Motor neuron (in vitro differentiated cells): ENCODE data around the gene TASP1. TPM values are rescaled to one million over a fixed set of nuclear protein-coding genes. Genes with fewer than 3 reads are reported as not detected.
"Not testable (repeated sequence)": the region's sequence is repeated elsewhere in the genome, so short reads cannot be mapped to it uniquely, and the experiment has no call there.

ENCODE experiments used
- ATAC-seq, 8 experiments: fragments of 200-7000 bp; cut with Tn5 transposase; replicated peaks in 6 of 8; 2 replicates each; pipeline ENCODE4 v1.8.0; 2021; ENCODE audit warnings: mild to moderate bottlenecking in 8 of 8, moderate library complexity in 8 of 8
- H3K27ac ChIP-seq, 2 donors: fragments of 250-450 bp; sonication (Bioruptor Pico); 2 replicates each; pipeline ENCODE4 v1.9.0; 2021; ENCODE audit warnings: antibody characterized with exemption in 2 of 2, mild to moderate bottlenecking in 2 of 2, moderate library complexity in 1 of 2
- H3K4me1 ChIP-seq, 2 donors: fragments of 250-450 bp; sonication (Bioruptor Pico); replicated peaks in 1 of 2; 2 replicates each; pipeline ENCODE4 v1.6.1; 2021; ENCODE audit warnings: antibody characterized with exemption in 2 of 2, mild to moderate bottlenecking in 2 of 2, moderate library complexity in 1 of 2
- H3K4me3 ChIP-seq, 5 donors: fragments of 250-450 bp; sonication (Bioruptor Pico); 2 replicates each; pipeline ENCODE4 v1.9.0; 2021; ENCODE audit warnings: antibody characterized with exemption in 5 of 5, mild to moderate bottlenecking in 5 of 5, moderate library complexity in 4 of 5
- WGBS, 10 experiments: fragments of 450-650 bp; shearing (Covaris generic); methylation state at CpG; one replicate each; pipeline ENCODE4 v1.0.0; 2022; 5-methylcytosine and 5-hydroxymethylcytosine counted together
- in situ Hi-C, 9 experiments: fragments of 400-800 bp; cut with MboI; loops; one replicate each; pipeline ENCODE4 v1.15.0; 2021; ENCODE audit warnings: low sequenced_read_pairs in 9 of 9, low pct_unique_long_range_greater_than_20kb in 2 of 9; ENCODE audit not compliant: unreplicated experiment in 9 of 9
- total RNA-seq, 8 experiments: library from RNA; unstranded; fragments of 300-600 nt; gene quantifications; 2 replicates each; pipeline versions ENCODE4 v1.2.3 to v1.2.4, GENCODE V29; 2022

Gene TASP1
- total RNA-seq, 8 experiments from 2014 or later: 8.7 to 17.4 (median 13.8) TPM

- H3K4me3 ChIP-seq, H3K27ac ChIP-seq, in situ Hi-C loops, H3K4me1 ChIP-seq: not testable (repeated sequence)
- WGBS, 10 experiments: 23 to 100% (median 80%) methylated on average over 1 to 3 of the region's 3 CpGs; no CpG with 5 or more reads in 3 of the 10 experiments
- peak in 6 of 8 experiments; percentile 25 to 86 (median 51) for ATAC-seq
These were observed 11.2 kb downstream of the TASP1 start for GRCh38 chr20:13627525-13627924.

DNA sequence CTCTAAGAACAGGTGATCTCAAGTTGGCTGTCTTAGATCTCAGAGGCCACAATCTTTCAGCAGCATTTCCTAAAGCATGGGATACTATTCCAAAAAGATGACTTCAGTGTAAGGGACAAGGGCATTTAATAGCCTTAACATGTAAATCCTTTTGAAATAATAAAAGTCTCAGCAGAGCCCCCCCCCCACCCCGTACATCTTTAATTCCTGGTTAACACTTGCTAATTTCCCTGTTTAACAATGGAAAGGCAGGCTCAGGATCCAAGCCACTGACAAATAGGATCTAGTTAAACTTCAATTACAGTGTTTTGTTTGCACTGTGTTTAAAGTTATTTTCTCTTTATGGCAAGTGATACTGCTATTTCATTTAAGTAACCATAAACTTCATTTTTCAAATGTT, 12.0 kb downstream of the TASP1 start:
- H3K4me3 ChIP-seq: no peak overlapping the region
- no peaks in the 10 kb centered on the region for H3K4me1 ChIP-seq
- 14 to 100% (median 38%) methylated on average over 1 of the region's 1 CpG; no CpG with 5 or more reads in 4 of the 10 experiments for WGBS, 10 experiments
- in situ Hi-C loops: no loop called here
- no peak for ATAC-seq
- no peak overlapping the region for H3K27ac ChIP-seq

DNA sequence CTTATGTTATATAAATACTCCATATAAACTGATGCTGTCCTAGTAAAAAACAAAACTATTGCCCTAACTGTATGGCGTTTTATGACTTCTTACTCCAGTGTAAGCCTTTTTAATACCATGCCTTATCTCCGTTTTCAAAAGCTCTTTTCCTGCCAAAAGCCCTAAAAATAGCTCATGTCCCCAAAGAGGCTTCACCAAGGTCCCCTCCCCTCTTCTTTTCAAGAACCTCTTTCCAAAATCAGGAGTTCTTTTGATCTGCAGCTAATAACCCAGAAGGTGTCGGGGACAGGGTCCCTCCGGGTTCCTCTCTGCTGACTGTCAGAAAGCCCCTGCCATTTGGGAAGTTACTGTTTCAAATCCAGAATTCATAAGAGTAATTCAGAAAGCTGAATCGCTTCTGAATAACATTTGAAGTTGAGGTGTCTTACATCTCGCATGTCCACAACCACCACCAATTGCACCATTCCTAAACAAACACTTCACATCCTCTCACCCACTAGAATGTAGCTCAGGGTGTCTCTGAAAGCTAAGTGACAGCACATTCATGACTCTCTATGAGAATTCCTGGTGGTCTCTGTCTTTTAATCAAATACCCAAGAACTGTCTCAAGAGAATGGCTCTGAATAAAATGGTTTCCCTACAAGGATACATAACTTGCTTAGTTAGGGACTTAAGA, 13.3 kb downstream of the TASP1 start:
- in situ Hi-C loops: no loop called here
- Histone ChIP-seq H3K4me3 (no peak overlapping the region), H3K4me1 (no peaks in the 10 kb centered on the region), H3K27ac (no peak overlapping the region)
- no peak for ATAC-seq
- WGBS, 10 experiments: 81 to 100% (median 83%) methylated on average over 1 to 6 of the region's 6 CpGs; no CpG with 5 or more reads in 1 of the 10 experiments

- in situ Hi-C loops, H3K4me1 ChIP-seq, ATAC-seq, H3K27ac ChIP-seq, H3K4me3 ChIP-seq: not testable (repeated sequence)
- 67 to 100% (median 100%) methylated on average over 1 of the region's 1 CpG; no CpG with 5 or more reads in 6 of the 10 experiments for WGBS, 10 experiments
These were observed 19.3 kb downstream of the TASP1 start for GRCh38 chr20:13619415-13619814.

DNA sequence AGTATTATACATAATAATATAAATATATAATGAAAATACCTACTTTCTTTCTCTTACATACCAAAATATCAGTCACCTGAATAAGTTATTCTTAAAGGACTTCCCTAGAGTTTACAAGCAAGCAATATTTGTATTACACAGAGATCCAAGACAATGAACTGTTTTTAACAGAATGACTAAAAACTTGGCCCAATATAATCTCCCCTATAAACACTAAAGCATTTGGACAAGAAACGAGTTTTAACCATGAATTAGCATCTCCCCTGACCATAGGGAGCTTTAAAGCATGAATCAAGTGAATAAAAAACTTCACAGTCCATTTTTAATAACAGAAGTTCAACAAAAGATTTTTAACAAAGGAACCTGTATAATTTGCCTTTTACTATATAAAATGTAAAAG, 20.3 kb downstream of the TASP1 start:
- H3K4me1 ChIP-seq, H3K4me3 ChIP-seq, in situ Hi-C loops, ATAC-seq, H3K27ac ChIP-seq: not testable (repeated sequence)
- 17 to 100% (median 86%) methylated on average over 1 of the region's 1 CpG; no CpG with 5 or more reads in 3 of the 10 experiments for WGBS, 10 experiments

GRCh38 chr20:13617585-13617984, 21.1 kb downstream of the TASP1 start:
- 20 to 100% (median 67%) methylated on average over 1 to 2 of the region's 2 CpGs; no CpG with 5 or more reads in 3 of the 10 experiments for WGBS, 10 experiments
- in situ Hi-C loops, ATAC-seq, H3K27ac ChIP-seq, H3K4me1 ChIP-seq, H3K4me3 ChIP-seq: not testable (repeated sequence)

DNA sequence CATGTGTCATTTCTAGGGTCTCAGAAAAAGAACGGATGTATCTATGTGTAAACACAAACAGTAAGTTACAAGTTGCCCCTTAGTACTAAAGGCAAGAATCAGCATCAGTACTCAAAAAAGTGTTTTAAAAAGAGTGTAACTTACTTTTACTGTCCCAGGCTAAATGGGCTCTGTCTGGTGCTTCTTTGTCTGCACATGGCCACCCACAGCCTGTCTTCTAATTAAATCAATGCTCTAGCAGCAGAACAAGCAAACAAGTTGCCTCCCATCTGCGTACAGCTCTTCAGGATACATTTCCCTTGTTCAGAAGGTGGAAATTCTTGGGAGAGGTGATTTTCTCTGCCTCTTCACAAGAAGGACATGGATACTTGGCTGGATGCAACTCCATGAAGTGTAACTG, 22.0 kb downstream of the TASP1 start:
- H3K27ac ChIP-seq: not testable (repeated sequence)

DNA sequence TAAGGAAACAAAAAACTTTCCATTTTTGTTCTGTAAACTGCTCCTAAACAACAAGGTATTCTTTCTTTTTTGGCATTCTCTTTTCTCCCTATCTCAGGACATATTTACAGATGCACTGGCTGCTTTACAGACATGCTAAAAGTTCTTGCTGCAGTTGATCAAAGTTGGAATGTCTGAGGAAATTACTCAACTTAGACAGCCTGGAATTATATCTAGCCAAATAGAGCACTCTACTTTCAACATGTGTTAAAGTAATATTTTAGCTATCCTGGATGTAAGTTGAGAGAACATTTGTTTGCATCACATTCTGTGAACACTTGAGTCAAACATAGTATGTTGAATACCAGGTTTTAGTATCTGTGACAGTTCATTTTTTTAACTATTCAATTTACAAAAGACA, 24.8 kb downstream of the TASP1 start:
- in situ Hi-C loops: no loop called here
- H3K4me3 ChIP-seq: no peak overlapping the region
- ATAC-seq: peak in 2 of 8 experiments; percentile 17 to 22
- no peaks in the 10 kb centered on the region for H3K4me1 ChIP-seq
- H3K27ac ChIP-seq: no peak overlapping the region

More for the DNA sequence above, 22.0 kb downstream of the TASP1 start:
- WGBS, 10 experiments: 57 to 100% (median 84%) methylated on average over 1 to 2 of the region's 2 CpGs; no CpG with 5 or more reads in 2 of the 10 experiments
- H3K4me1 ChIP-seq, in situ Hi-C loops, ATAC-seq, H3K4me3 ChIP-seq: not testable (repeated sequence)

DNA sequence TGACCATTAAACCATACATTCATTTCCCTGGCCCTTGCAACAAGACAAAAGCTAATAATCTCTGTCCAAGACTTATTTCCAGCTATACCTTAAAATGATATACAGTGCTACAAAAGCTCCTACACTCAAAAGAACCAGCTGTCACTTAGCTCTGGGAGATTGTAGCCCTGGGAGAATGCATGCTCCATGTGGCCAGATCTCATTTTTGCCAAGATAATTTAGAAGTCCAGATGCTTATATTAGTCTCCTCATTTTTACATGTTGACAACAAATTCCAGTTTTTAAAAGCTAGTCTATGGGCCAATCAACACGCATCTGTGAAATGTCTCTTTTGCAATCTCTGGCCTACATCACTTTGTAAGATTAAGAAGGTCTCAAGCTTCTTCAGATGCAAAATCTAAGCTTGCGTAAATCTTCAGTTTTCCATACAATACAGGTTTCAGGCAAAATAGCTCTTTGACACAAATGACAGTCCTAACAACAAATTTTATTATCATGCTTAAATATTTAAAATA, 27.1 kb downstream of the TASP1 start:
- Histone ChIP-seq H3K27ac (no peak overlapping the region), H3K4me3 (no peak overlapping the region), H3K4me1 (no peaks in the 10 kb centered on the region)
- 57 to 100% (median 98%) methylated on average over 1 to 2 of the region's 2 CpGs for WGBS, 10 experiments
- in situ Hi-C loops: no loop called here
- no peak for ATAC-seq

- Histone ChIP-seq H3K4me3 (no peak overlapping the region), H3K4me1 (no peaks in the 10 kb centered on the region), H3K27ac (no peak overlapping the region)
- 60 to 92% (median 86%) methylated on average over 2 of the region's 2 CpGs; no CpG with 5 or more reads in 4 of the 10 experiments for WGBS, 10 experiments
- in situ Hi-C loops: no loop called here
- peak in 3 of 8 experiments; percentile 89 to 94 (median 91) for ATAC-seq
These were observed 28.5 kb downstream of the TASP1 start for GRCh38 chr20:13610184-13610583.

DNA sequence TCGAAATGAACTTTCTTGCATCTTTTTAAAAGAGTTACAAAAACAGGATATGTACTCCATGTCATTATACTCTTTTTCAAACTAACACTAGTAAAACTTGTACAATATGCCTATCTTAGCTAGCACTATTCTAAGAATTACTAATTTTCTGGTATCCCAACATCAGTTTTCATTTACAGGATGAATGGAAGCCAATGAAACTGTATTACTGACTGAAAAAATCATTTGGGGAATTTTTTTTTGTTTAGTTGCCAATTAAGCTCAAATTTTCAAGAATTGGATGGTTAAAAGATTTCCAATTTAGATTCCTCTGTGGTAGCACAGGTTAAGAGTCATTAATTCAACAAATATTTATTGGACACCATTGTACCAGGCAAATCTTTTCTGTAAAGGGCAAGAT, 30.7 kb downstream of the TASP1 start:
- ATAC-seq: no peak
- Histone ChIP-seq H3K4me1 (no peaks in the 10 kb centered on the region), H3K27ac (no peak overlapping the region), H3K4me3 (no peak overlapping the region)
- in situ Hi-C loops: no loop called here
- whole genome bisulfite sequencing, 10 experiments: 19 to 100% (median 100%) methylated on average over 1 of the region's 1 CpG; no CpG with 5 or more reads in 2 of the 10 experiments

- H3K27ac ChIP-seq, ATAC-seq, H3K4me3 ChIP-seq, in situ Hi-C loops, H3K4me1 ChIP-seq: not testable (repeated sequence)
- 72 to 96% (median 82%) methylated on average over 1 to 7 of the region's 11 CpGs; no CpG with 5 or more reads in 6 of the 10 experiments for WGBS, 10 experiments
These were observed 45.3 kb downstream of the TASP1 start for GRCh38 chr20:13593423-13593822.

DNA sequence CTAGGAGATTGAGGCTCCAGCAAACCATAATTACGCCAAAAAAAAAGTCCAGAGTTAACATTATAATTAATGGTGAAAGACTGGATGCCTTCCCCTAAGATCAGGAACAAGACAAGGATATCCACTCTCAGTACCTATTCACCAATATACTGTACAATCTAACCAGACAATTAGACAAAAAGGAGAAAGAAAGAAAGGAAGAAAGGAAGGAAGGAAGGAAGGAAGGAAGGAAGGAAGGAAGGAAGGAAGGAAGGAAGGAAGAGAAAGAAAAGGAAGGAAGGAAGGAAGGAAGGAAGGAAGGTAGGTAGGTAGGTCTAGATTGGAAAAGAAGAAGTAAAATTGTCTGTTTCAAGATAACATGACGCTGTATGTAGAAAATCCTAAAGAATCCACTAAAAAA, 50.7 kb downstream of the TASP1 start:
- 88 to 100% (median 100%) methylated on average over 1 of the region's 2 CpGs; no CpG with 5 or more reads in 1 of the 10 experiments for WGBS, 10 experiments
- Histone ChIP-seq H3K27ac (no peak overlapping the region), H3K4me1 (no peaks in the 10 kb centered on the region), H3K4me3 (no peak overlapping the region)
- no peak for ATAC-seq
- in situ Hi-C loops: no loop called here

- Histone ChIP-seq H3K27ac (no peak overlapping the region), H3K4me1 (no peaks in the 10 kb centered on the region), H3K4me3 (no peak overlapping the region)
- no peak for ATAC-seq
- in situ Hi-C loops: no loop called here
These were observed 51.4 kb downstream of the TASP1 start for GRCh38 chr20:13587370-13587769.
